Heart left ventricle (tissue), 16 donors: ENCODE results near the gene STPG2. TPM values are rescaled to one million over a fixed set of nuclear protein-coding genes. Genes with fewer than 3 reads are reported as not detected.

ENCODE experiments used
- ATAC-seq, 4 donors: fragments of 200-7000 bp; cut with Tn5 transposase; one replicate each; pipeline ENCODE4 v1.9.1; 2020 to 2022; ENCODE audit warnings: moderate library complexity in 4 of 4, mild to moderate bottlenecking in 3 of 4, moderate number of reproducible peaks in 1 of 4
- DNase-seq, 5 donors: peaks; one replicate each; pipeline ENCODE4 v3.0.0-alpha.2; 2020
- H3K27ac ChIP-seq, 12 donors: fragments of 200-600 bp; sonication (generic) in 4 of 12; one replicate each; pipeline versions ENCODE4 v1.5.0 to v1.8.0; 2016 to 2022; ENCODE audit warnings: mild to moderate bottlenecking in 2 of 12
- H3K27me3 ChIP-seq, 9 donors: fragments of 200-600 bp; sonication (generic) in 2 of 9; one replicate each; pipeline versions ENCODE4 v1.5.1 to v1.8.0; 2016 to 2022; ENCODE audit warnings: mild to moderate bottlenecking in 3 of 9
- H3K36me3 ChIP-seq, 9 donors: fragments of 200-600 bp; sonication (generic) in 2 of 9; one replicate each; pipeline versions ENCODE4 v1.5.0 to v1.8.0; 2018 to 2022; ENCODE audit warnings: mild to moderate bottlenecking in 2 of 9
- H3K4me1 ChIP-seq, 12 donors: fragments of 200-600 bp; sonication (generic) in 4 of 12; one replicate each; pipeline versions ENCODE4 v1.5.0 to v1.8.0; 2016 to 2022; ENCODE audit warnings: mild to moderate bottlenecking in 3 of 12
- H3K4me3 ChIP-seq, 12 donors: fragments of 200-600 bp; sonication (generic) in 4 of 12; one replicate each; pipeline versions ENCODE4 v1.5.0 to v1.8.0; 2017 to 2022; ENCODE audit warnings: mild to moderate bottlenecking in 9 of 12, moderate library complexity in 4 of 12
- H3K9me3 ChIP-seq, 12 donors: fragments of 200-600 bp; sonication (generic) in 4 of 12; one replicate each; pipeline versions ENCODE4 v1.5.0 to v1.8.0; 2016 to 2022; ENCODE audit warnings: mild to moderate bottlenecking in 1 of 12
- CTCF ChIP-seq, 12 donors: fragments of 200-600 bp; sonication (generic) in 4 of 12; IDR thresholded peaks; one replicate each; pipeline versions ENCODE4 v1.5.0 to v1.8.0; 2018 to 2022; ENCODE audit warnings: antibody characterized with exemption in 12 of 12, mild to moderate bottlenecking in 5 of 12
- POLR2A ChIP-seq, 2 donors: fragments of 450-650 bp; IDR thresholded peaks; one replicate each; pipeline ENCODE4 v1.6.1; 2017; ENCODE audit warnings: antibody characterized with exemption in 2 of 2, mild to moderate bottlenecking in 2 of 2, moderate library complexity in 2 of 2
- WGBS, 4 donors: extraction: QIAGEN DNeasy Blood & Tissue Kit in 2 of 4; methylation state at CpG; one replicate each; pipeline versions ENCODE4 v1.1.5 to v1.1.7; 2013 to 2018; 5-methylcytosine and 5-hydroxymethylcytosine counted together
- intact Hi-C, 10 donors: fragments of 100-400 bp; cut with DNase I; formaldehyde crosslinking; loops; one replicate each; pipeline versions ENCODE4 v1.11.1 to v1.14.2; 2022
- polyA plus RNA-seq, 2 donors: library from polyadenylated mRNA; stranded (reverse); fragments of 200-250 nt; gene quantifications; one replicate each; pipeline ENCODE4 v1.2.3, GENCODE V29; 2013
- total RNA-seq, 9 donors: library from RNA; depleted of rRNA in 2 of 9; stranded (reverse); fragments of >200 nt in 2 of 9; fragmentation: NEBNext Ultra II Directional in 3 of 9; extraction: Animal tissue kit (Norgen Biotek cat#: 25700) in 3 of 9; gene quantifications; one replicate each; pipeline versions ENCODE4 v1.1.0 to v1.2.4, GENCODE V29; 2016 to 2023
- donor health status: ischemic (EF 13 %, LVEDD 7.1; RV severe dilation, severe dysfunction).
- donor health status: healthy with polysubstance abuse.
- donor health status: DM: no; HTN: yes; CAD: no.
- donor health status: DM: no; HTN: no; CAD: no.
- donor health status: ischemic (EF 25% LVEDD 6.9; RV normal size, moderate dysfunction).
- donor health status: ischemic (EF 25% LVEDD 5.7; RV mildly dilated, moderate dysfunction).
- donor health status: healthy.
- donor health status: DM: yes; HTN: yes; CAD: no.
- donor health status: ischemic (EF 35%, LVEDD 5.7; RV mildly dilated, moderate dysfunction).
- donor health status: nonischemic (EF 11% LVEDD 7.7; RV severe dilation, severe dysfunction).
- donor health status: DM: yes; HTN: yes; CAD: no.
- donor health status: PGD.
- donor health status: ischemic (EF 29% LVEDD 5.4; RV normal size, mild dysfunction).
- donor health status: nonischemic (EF 23%, LVEDD 6.1; RV moderate dilation, normal function).

Gene STPG2
- total and polyA plus RNA-seq, 11 donors, result 0.16 to 0.71 (median 0.32) TPM; not detected in 4

GRCh38 chr4:97605932-97606331, 537.3 kb downstream of the STPG2 start:
- Histone ChIP-seq H3K4me3 (no peak overlapping the region), H3K27me3 (no peaks in the 10 kb centered on the region), H3K27ac (no peak overlapping the region), H3K9me3 (no peaks in the 10 kb centered on the region), H3K36me3 (no peaks in the 10 kb centered on the region), H3K4me1 (no peaks in the 10 kb centered on the region)
- TF ChIP-seq CTCF (IDR thresholded peaks at IDR 0.05) (no peak), POLR2A (IDR thresholded peaks at IDR 0.05) (no peak)
- intact Hi-C loops, result no loop called here
- DNase-seq, result no peak
- 20 to 25% (median 21%) methylated on average over 2 of the region's 2 CpGs for WGBS, 4 donors
- ATAC-seq, result no peak

- Histone ChIP-seq H3K27ac (no peak overlapping the region), H3K27me3 (no peaks in the 10 kb centered on the region), H3K36me3 (no peaks in the 10 kb centered on the region), H3K4me3 (no peak overlapping the region), H3K9me3 (peaks cover 0 to 9% (median 0%) of the 10 kb centered on the region in 12 donors), H3K4me1 (no peaks in the 10 kb centered on the region)
- ATAC-seq (no peak), DNase-seq (peak in 1 of 5 donors; percentile 32)
- TF ChIP-seq CTCF (IDR thresholded peaks at IDR 0.05), result no peak
- no peak for TF ChIP-seq POLR2A (IDR thresholded peaks at IDR 0.05)
- 92 to 96% (median 94%) methylated on average over 8 to 9 of the region's 9 CpGs for WGBS, 4 donors
- intact Hi-C loops, result no loop called here
Measured at GRCh38 chr4:97593248-97593647, 550.0 kb downstream of the STPG2 start.

GRCh38 chr4:97590266-97590665, 553.0 kb downstream of the STPG2 start:
- 71 to 83% (median 75%) methylated on average over 4 of the region's 4 CpGs for WGBS, 4 donors
- ATAC-seq (no peak), DNase-seq (no peak)
- TF ChIP-seq CTCF (IDR thresholded peaks at IDR 0.05), result no peak
- TF ChIP-seq POLR2A (IDR thresholded peaks at IDR 0.05), result no peak
- intact Hi-C loops, result no loop called here
- peaks cover 0 to 4% (median 0%) of the 10 kb centered on the region in 12 donors for H3K9me3 ChIP-seq
- no peaks in the 10 kb centered on the region for H3K27me3 ChIP-seq
- no peaks in the 10 kb centered on the region for H3K36me3 ChIP-seq
- no peaks in the 10 kb centered on the region for H3K4me1 ChIP-seq
- no peak overlapping the region for H3K27ac ChIP-seq
- H3K4me3 ChIP-seq, result no peak overlapping the region

GRCh38 chr4:97589481-97590196, 553.6 kb downstream of the STPG2 start:
- H3K27ac ChIP-seq, result no peak overlapping the region
- peaks cover 0 to 4% (median 0%) of the 10 kb centered on the region in 12 donors for H3K9me3 ChIP-seq
- intact Hi-C loops, result no loop called here
- ATAC-seq (no peak), DNase-seq (no peak)
- TF ChIP-seq CTCF (IDR thresholded peaks at IDR 0.05), result no peak
- no peak for TF ChIP-seq POLR2A (IDR thresholded peaks at IDR 0.05)
- H3K4me3 ChIP-seq, result no peak overlapping the region
- WGBS, 4 donors, result 88 to 93% (median 91%) methylated on average over 5 of the region's 5 CpGs
- no peaks in the 10 kb centered on the region for H3K27me3 ChIP-seq
- no peaks in the 10 kb centered on the region for H3K4me1 ChIP-seq
- H3K36me3 ChIP-seq, result no peaks in the 10 kb centered on the region
